Hepatocyte (in vitro differentiated cells): ENCODE data around the gene LMF1. TPM values are rescaled to one million over a fixed set of nuclear protein-coding genes. Genes with fewer than 3 reads are reported as not detected.

ENCODE experiments used
- DNase-seq: peaks from one replicate; pipeline ENCODE4 v3.0.0-alpha.2; 2016; ENCODE audit warnings: low spot score
- H2AFZ ChIP-seq: fragments of 200-600 bp; sonication (generic); 2 replicates; pipeline ENCODE4 v1.6.0; 2016; ENCODE audit warnings: antibody characterized with exemption, mild to moderate bottlenecking
- H3K27ac ChIP-seq: fragments of 200-600 bp; sonication (generic); 2 replicates; pipeline ENCODE4 v1.5.1; 2016; ENCODE audit warnings: mild to moderate bottlenecking
- H3K27me3 ChIP-seq: fragments of 200-600 bp; sonication (generic); 2 replicates; pipeline ENCODE4 v1.6.1; 2016
- H3K36me3 ChIP-seq: fragments of 200-600 bp; sonication (generic); replicated peaks from 2 replicates; pipeline ENCODE4 v1.5.1; 2016; ENCODE audit warnings: low read depth; ENCODE audit not compliant: insufficient read depth
- H3K4me1 ChIP-seq: fragments of 200-600 bp; sonication (generic); 2 replicates; pipeline ENCODE4 v1.5.1; 2016; ENCODE audit warnings: mild to moderate bottlenecking, moderate library complexity; ENCODE audit not compliant: insufficient read depth
- H3K4me2 ChIP-seq: fragments of 200-600 bp; sonication (generic); 2 replicates; pipeline ENCODE4 v1.6.0; 2016
- H3K4me3 ChIP-seq: fragments of 200-600 bp; sonication (generic); 2 replicates; pipeline ENCODE4 v1.5.1; 2016; ENCODE audit warnings: mild to moderate bottlenecking
- H3K79me2 ChIP-seq: fragments of 200-600 bp; sonication (generic); 2 replicates; pipeline ENCODE4 v1.6.0; 2017; ENCODE audit warnings: mild to moderate bottlenecking
- H3K9me2 ChIP-seq: fragments of 200-600 bp; sonication (generic); replicated peaks from 2 replicates; pipeline ENCODE4 v1.6.0; 2017; ENCODE audit warnings: mild to moderate bottlenecking; ENCODE audit not compliant: insufficient read depth
- H3K9me3 ChIP-seq: fragments of 200-600 bp; sonication (generic); 2 replicates; pipeline ENCODE4 v1.5.1; 2016; ENCODE audit warnings: low read depth, mild to moderate bottlenecking
- H4K20me1 ChIP-seq: fragments of 200-600 bp; sonication (generic); 2 replicates; pipeline ENCODE4 v1.6.0; 2016; ENCODE audit warnings: mild to moderate bottlenecking; ENCODE audit not compliant: insufficient read depth, poor library complexity, severe bottlenecking
- CTCF ChIP-seq: fragments of 200-600 bp; sonication (generic); IDR thresholded peaks from 2 replicates; pipeline ENCODE4 v1.5.1; 2016; ENCODE audit warnings: antibody characterized with exemption, mild to moderate bottlenecking; ENCODE audit not compliant: poor library complexity
- EZH2 ChIP-seq: fragments of 200-600 bp; sonication (generic); IDR thresholded peaks from 2 replicates; pipeline ENCODE4 v1.6.1; 2016; ENCODE audit warnings: antibody characterized with exemption, mild to moderate bottlenecking, borderline replicate concordance
- EZH2phosphoT487 ChIP-seq: fragments of 200-600 bp; sonication (generic); IDR thresholded peaks from one replicate; pipeline ENCODE4 v1.6.1; 2018; ENCODE audit warnings: antibody characterized with exemption, mild to moderate bottlenecking, low read depth, moderate library complexity; ENCODE audit not compliant: unreplicated experiment, severe bottlenecking
- WGBS: methylation state at CpG from one replicate; pipeline ENCODE4 v1.1.6; 2016; ENCODE audit warnings: low lambda C conversion rate; ENCODE audit errors: missing lambda C conversion rate; 5-methylcytosine and 5-hydroxymethylcytosine counted together
- polyA plus RNA-seq: library from polyadenylated mRNA; unstranded; fragments of >200 nt; fragmentation: Nextera tagmentation; extraction: Ambion mirVana; gene quantifications from 2 replicates; pipeline ENCODE4 v1.2.1, GENCODE V29; 2016
- total RNA-seq: library from RNA; depleted of rRNA; stranded (reverse); fragments of >200 nt; gene quantifications from 2 replicates; pipeline ENCODE4 v1.2.3, GENCODE V29; 2014

LMF1 gene
- total and polyA plus RNA-seq, 2 experiments from 2014 or later, result 27.2 to 34.3 TPM

GRCh38 chr16:982145-983043, 11.6 kb upstream of the LMF1 start:
- Histone ChIP-seq H3K36me3 (no peaks in the 10 kb centered on the region), H3K27ac (no peak overlapping the region), H3K9me2 (no peaks in the 10 kb centered on the region), H3K4me2 (peak overlapping the region; percentile 98), H3K4me3 (peak overlapping the region; percentile 29), H3K27me3 (peaks cover 22% of the 10 kb centered on the region), H3K4me1 (peaks cover 11% of the 10 kb centered on the region), H2AFZ (no peak overlapping the region), H3K79me2 (no peaks in the 10 kb centered on the region), H3K9me3 (no peaks in the 10 kb centered on the region), H4K20me1 (peaks cover 2% of the 10 kb centered on the region)
- TF ChIP-seq EZH2, result peak; percentile 61
- TF ChIP-seq EZH2phosphoT487, result no peak
- 22% methylated on average over 69 of the region's 76 CpGs for WGBS
- DNase-seq, result no peak

- Histone ChIP-seq H3K27ac (no peak within 1 kb of the TSS), H2AFZ (peak within 1 kb of the TSS; percentile 35), H3K79me2 (no peaks in the 10 kb centered on the region), H3K4me3 (peak within 1 kb of the TSS; percentile 61), H3K36me3 (no peaks in the 10 kb centered on the region), H4K20me1 (peaks cover 2% of the 10 kb centered on the region), H3K27me3 (peaks cover 22% of the 10 kb centered on the region), H3K9me3 (no peaks in the 10 kb centered on the region), H3K9me2 (no peaks in the 10 kb centered on the region), H3K4me1 (peaks cover 11% of the 10 kb centered on the region), H3K4me2 (peak within 1 kb of the TSS; percentile 98)
- WGBS, result 2% methylated on average over 9 of the region's 80 CpGs
- DNase-seq, result peak; percentile 41
- TF ChIP-seq EZH2phosphoT487 (no peak), CTCF (no peak), EZH2 (no peak)
These were observed 10.9 kb upstream of the LMF1 start, which contains the start of gene SOX8 for GRCh38 chr16:981695-982144. SOX8 (plus strand) TSS chr16:981770; CDS start chr16:981923, 153 bp downstream.

GRCh38 chr16:980595-980854, 9.7 kb upstream of the LMF1 start:
- H3K4me2 ChIP-seq, result peak overlapping the region; percentile 98
- WGBS, result 0% methylated on average over 1 of the region's 31 CpGs
- H3K27me3 ChIP-seq, result peaks cover 22% of the 10 kb centered on the region
- TF ChIP-seq EZH2phosphoT487, result no peak
- no peak for TF ChIP-seq EZH2
- TF ChIP-seq CTCF, result no peak
- peaks cover 2% of the 10 kb centered on the region for H4K20me1 ChIP-seq
- H3K4me3 ChIP-seq, result peak overlapping the region; percentile 61
- no peaks in the 10 kb centered on the region for H3K36me3 ChIP-seq
- H2AFZ ChIP-seq, result peak overlapping the region; percentile 35
- no peaks in the 10 kb centered on the region for H3K9me2 ChIP-seq
- no peak for DNase-seq
- H3K9me3 ChIP-seq, result no peaks in the 10 kb centered on the region
- peaks cover 11% of the 10 kb centered on the region for H3K4me1 ChIP-seq
- no peaks in the 10 kb centered on the region for H3K79me2 ChIP-seq
- H3K27ac ChIP-seq, result no peak overlapping the region
